HL-60/S4 treated with phorbol 12-myristate 13-acetate at 8.2 ng/mL for 4 days and 3 days (cell line): ENCODE measurements around the gene MLXIP.

Source experiments
- in situ Hi-C: fragments of 300-500 bp; cut with MboI; formaldehyde crosslinking; loops from 2 replicates; pipeline ENCODE4 v1.15.0; 2022; ENCODE audit warnings: low sequenced_read_pairs

The MLXIP gene

GRCh38 chr12:122052285-122052684 is 26.3 kb upstream of the MLXIP start:
- in situ Hi-C loops: loop anchor here (10.0 kb wide), 1 partner anchor 143 kb away; no protein-coding TSS in a partner anchor

DNA sequence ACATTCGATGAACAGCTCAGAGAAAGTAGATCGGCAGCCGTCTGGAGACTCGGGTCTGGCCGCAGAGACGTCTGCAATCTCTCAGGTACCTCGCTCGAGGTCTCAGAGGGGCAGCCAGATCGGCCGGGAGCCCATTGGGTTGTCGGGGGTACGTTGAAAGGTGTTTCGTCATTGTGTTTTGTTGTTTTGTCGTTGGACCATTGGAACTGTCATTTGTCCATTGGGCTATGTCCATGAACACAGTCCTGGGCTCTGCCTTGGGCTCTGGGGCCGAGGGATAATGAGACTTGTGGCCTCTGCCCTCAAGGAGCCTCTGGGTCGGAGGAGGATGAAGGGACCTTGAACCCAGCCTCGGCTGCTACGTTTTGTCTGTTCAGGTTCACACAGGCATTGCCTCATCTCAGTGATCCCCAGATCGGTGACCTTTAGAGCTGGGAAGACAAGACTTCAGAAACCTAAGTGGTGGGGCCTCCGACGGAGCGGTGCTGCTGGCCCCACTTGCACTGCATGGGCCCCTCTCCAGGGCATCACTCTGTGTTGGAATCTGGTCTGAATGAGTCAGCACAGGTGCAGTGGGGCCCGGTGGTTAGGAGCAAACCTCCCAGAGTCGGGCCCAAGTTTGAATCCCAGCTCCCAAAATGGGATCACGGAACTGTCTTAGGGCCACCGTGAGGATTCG is 23.6 kb upstream of the MLXIP start:
- in situ Hi-C loops: loop anchor here (5.0 to 10.0 kb wide), 2 partner anchors 67 to 140 kb away; no protein-coding TSS in a partner anchor

GRCh38 chr12:122056406-122056805 is 22.1 kb upstream of the MLXIP start:
- in situ Hi-C loops: loop anchor here (5.0 to 10.0 kb wide), 2 partner anchors 66 to 138 kb away; no protein-coding TSS in a partner anchor

DNA sequence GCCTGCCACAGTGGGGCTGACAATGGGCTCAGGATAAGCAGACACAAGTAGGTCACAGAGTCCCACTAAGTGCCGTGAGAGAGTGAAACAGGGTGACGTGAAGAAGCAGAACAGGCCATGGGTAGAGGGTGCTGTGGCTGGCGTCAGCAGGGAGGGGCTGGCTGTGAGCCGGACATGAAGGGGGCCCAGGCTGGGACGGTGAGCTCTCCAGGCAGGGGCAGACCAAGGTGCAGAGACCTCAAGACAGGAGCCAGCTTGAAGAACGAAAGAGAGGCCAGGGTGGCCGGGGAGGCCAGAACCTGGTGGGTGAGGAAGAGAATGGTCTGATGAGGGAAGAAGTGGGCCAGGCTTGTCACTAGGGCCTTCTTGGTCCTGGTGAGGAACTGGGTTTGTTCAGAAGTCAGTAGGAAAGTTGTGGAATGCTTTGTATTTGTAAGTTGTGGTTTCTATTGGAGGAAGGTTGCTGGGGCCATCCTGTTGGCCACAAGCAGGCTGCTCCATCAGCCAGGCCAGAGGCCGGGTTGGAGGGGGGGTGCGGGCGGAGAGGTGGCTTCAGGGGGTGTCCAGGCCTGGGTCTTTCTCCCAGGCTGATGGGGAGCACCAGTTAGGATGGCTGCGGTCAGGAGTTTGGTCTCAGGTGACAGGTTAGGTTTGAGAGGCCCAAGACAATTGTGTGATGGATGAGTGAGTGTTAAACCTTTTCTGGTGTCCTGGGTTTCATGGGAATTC is 21.4 kb upstream of the MLXIP start:
- in situ Hi-C loops: loop anchor here (5.0 to 10.0 kb wide), 2 partner anchors 65 to 138 kb away; no protein-coding TSS in a partner anchor

DNA sequence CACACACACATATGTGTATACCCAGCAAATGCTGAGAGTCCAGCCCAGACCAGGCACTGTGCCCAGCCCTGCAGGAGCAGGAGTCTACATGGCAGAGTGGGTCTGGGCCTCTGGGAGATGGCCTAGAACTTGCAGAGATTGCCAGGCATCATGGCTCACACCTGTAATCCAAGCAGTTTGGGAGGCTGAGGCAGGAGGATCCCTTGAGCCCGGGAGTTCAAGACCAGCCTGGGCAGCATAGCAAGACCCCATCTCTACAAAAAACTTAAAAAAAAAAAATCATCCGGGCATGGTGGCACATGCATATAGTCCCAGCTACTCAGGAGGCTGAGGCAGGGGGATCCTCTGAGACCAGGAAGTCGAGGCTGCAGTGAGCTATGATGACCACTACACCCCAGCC is 20.8 kb upstream of the MLXIP start:
- in situ Hi-C loops: loop anchor here (5.0 to 10.0 kb wide), 2 partner anchors 65 to 137 kb away; no protein-coding TSS in a partner anchor

- in situ Hi-C loops: loop anchor here (5.0 to 10.0 kb wide), 2 partner anchors 64 to 136 kb away; no protein-coding TSS in a partner anchor
Measured at GRCh38 chr12:122058549-122059149, 19.9 kb upstream of the MLXIP start.

- in situ Hi-C loops: loop anchor here (5.0 to 10.0 kb wide), 2 partner anchors 63 to 135 kb away; no protein-coding TSS in a partner anchor
Measured at GRCh38 chr12:122059203-122059960, 19.2 kb upstream of the MLXIP start.

- in situ Hi-C loops: no loop called here
Measured at GRCh38 chr12:122060081-122060501, 18.5 kb upstream of the MLXIP start.

GRCh38 chr12:122061253-122061652 is 17.3 kb upstream of the MLXIP start:
- in situ Hi-C loops: no loop called here

DNA sequence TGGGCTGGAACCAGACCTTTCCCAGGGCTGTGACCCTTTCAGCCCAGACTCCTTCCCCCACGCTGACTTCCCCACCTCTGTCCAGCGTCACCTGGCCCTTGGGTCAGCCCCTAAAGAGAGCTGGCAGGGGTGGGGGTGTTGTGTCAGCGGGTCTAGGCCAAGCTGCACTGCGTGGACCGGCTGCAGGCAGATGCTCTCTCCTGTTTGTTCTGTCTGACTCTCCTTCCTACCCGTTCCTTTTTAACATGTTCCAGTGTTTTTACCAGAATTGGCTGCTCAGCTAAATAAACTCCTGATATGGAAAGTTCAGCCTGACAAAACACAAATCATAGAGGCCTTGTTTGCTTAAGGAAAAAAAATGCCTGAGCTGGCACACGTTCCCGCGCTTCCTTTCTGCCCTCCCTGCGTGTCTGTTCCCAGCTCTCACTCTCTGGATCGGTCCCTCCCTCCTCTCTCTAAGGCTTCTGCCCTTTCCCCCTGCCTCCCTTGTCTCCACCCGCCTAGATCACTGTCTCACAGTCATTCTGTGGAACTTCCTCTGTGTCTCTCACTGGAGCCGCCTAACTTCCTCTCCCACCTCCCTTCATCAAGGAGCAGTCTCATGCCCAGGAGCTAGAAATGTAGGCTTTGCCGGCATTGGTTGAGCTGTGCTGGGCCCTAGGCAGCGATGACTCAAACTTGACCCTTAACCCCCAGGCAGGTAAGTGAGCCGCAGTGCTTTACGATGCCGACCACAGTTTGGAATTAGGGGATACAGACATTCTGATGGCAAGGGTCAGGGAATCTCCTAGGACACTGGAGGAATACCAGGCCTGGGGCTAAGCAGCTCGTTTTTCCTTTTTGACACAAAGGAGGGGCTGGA is 15.5 kb upstream of the MLXIP start:
- in situ Hi-C loops: no loop called here

- in situ Hi-C loops: no loop called here
Measured at GRCh38 chr12:122063694-122064024, 14.9 kb upstream of the MLXIP start.

- in situ Hi-C loops: no loop called here
Measured at GRCh38 chr12:122064025-122064777, 14.4 kb upstream of the MLXIP start.

DNA sequence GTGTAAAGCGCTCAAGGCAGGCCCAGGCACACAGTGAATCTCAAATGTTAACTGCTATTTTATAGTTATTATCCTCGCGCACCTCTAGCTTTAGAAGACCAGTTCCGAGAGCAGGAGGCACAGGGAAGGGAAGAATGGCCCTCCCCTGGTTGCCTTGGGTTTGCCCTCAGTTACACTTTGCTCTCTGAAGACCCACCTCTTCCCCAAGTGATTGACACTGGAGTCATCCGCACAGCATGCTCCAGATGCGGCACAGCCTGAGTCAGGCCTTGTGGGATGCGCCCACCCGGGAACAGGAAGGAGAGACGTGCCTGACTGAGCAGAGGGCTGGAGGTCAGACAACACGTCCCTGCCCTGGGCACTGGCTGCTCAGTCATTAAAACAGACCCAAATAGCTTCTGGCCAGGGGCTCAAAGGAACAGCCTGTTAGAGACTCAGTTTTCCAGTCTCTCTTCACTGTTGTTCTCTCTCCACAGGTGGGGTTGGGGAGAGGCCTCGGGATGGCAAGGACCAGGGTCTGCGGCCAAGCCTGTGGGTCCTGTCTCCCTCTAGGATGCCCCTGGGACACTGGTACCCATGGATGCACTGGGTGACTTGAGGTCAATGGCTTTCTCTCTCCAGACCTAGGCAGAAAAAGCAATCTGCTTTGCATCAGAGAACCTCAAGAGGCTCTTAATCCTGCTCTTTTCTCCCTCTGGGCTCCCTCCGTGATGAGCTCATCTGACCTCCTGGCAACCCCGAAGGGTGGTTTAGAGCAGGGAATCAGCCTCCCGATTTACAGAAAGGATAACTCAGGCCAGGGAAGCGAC is 13.6 kb upstream of the MLXIP start:
- in situ Hi-C loops: no loop called here

DNA sequence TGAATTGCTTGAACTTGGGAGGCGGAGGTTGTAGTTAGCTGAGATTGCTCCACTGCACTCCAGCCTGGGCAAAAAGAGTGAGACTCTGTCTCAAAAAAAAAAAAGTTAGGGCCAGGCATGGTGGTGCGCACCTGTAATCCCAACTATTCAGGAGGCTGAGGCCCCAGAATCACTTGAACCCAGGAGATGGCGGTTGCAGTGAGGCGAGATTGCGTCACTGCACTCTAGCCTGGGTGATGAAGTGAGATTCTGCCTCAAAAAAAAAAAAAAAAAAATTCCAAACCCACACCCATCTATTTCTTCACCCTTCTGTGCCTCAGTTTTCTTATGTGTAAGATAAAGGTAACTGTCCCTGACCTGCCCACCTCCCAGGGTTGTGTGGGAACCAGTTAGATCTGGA is 11.0 kb upstream of the MLXIP start:
- in situ Hi-C loops: no loop called here

- in situ Hi-C loops: no loop called here
Measured at GRCh38 chr12:122067966-122068365, 10.6 kb upstream of the MLXIP start.

DNA sequence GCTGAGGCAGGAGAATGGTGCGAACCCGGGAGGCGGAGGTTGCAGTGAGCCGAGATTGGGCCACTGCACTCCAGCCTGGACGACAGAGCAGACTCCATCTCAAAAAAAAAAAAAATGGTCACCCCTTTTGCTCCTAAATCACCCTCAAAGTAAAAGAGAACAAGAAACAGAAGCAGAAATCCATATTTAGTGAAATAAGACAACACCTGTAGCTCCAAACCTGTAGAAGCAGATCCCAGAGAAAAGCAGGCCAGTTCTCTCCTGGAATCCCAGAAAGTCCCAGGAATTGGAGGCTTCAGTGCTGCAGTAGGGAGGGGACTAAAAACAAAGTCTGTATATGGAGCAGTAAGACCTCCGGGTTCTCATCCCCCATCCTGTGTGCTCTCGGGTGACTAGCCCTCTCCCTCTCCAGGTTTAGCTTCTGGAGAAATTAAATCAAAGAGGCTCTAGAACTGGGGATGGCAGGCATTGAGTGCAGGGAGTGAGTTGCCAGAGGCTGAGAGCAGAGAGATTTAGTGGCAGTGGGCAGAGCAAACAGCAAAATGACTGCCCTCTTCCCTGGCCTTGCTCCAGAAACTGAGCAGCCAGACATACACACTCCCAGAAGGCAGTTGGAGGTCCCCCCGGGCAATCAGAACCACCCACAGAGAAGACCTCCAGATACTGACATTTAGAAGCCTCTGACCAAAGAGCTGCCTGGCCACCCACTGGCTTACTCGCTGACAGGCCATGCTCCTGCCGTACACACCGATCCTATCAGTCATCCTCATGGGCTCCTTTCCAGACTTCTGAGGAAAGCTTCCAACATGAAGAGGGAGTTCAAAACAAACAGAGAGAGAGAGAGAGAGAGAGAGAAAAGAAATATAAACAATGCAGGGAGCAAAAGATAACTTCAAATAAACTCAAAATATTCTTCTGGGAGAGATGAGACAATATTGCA is 6.3 kb upstream of the MLXIP start:
- in situ Hi-C loops: no loop called here

DNA sequence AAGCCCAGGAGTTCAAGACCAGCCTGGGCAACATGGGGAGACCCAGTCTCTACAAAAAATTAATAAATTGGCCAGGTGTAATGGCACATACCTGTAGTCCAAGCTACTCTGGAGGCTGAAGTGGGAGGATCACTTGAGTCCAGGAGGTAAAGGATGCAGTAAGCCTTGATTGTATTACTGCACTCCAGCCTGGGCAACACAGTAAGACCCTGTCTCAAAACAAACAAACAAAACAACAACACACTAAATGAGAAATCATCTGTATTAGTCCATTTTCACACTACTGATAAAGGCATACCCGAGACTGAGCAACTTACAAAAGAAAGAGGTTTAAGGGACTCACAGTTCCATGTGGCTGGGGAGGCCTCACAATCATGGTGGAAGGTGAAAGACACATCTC is 4.7 kb upstream of the MLXIP start:
- in situ Hi-C loops: no loop called here
